HEK293 (cell line): ENCODE measurements around the gene MTCL3.

ENCODE experiments used
- GLIS1 ChIP-seq: fragments of 450-650 bp; formaldehyde crosslinking; IDR thresholded peaks from 2 replicates; pipeline ENCODE4 v1.5.1; 2016; ENCODE audit warnings: missing biosample characterization, missing genetic modification characterization
- MYNN ChIP-seq: fragments of 450-650 bp; formaldehyde crosslinking; IDR thresholded peaks from 2 replicates; pipeline ENCODE4 v1.5.1; 2016; ENCODE audit warnings: missing biosample characterization, missing genetic modification characterization, borderline replicate concordance
- ZEB2 ChIP-seq: fragments of 450-650 bp; formaldehyde crosslinking; IDR thresholded peaks from 2 replicates; pipeline ENCODE4 v1.5.1; 2016; ENCODE audit warnings: missing biosample characterization, missing genetic modification characterization
- ZNF26 ChIP-seq: fragments of 450-650 bp; formaldehyde crosslinking; IDR thresholded peaks from 2 replicates; pipeline ENCODE4 v1.5.1; 2016; ENCODE audit warnings: missing biosample characterization, missing genetic modification characterization
- ZNF350 ChIP-seq: fragments of 450-650 bp; formaldehyde crosslinking; IDR thresholded peaks from 2 replicates; pipeline ENCODE4 v1.5.0; 2017; ENCODE audit warnings: missing biosample characterization, mild to moderate bottlenecking, missing genetic modification characterization
- ZNF391 ChIP-seq: fragments of 450-650 bp; formaldehyde crosslinking; IDR thresholded peaks from 2 replicates; pipeline ENCODE4 v1.5.1; 2016; ENCODE audit warnings: low read depth, missing biosample characterization, missing genetic modification characterization, borderline replicate concordance
- ZNF501 ChIP-seq: fragments of 450-650 bp; formaldehyde crosslinking; IDR thresholded peaks from 2 replicates; pipeline ENCODE4 v1.5.1; 2016; ENCODE audit warnings: missing biosample characterization, missing genetic modification characterization

MTCL3 gene

DNA sequence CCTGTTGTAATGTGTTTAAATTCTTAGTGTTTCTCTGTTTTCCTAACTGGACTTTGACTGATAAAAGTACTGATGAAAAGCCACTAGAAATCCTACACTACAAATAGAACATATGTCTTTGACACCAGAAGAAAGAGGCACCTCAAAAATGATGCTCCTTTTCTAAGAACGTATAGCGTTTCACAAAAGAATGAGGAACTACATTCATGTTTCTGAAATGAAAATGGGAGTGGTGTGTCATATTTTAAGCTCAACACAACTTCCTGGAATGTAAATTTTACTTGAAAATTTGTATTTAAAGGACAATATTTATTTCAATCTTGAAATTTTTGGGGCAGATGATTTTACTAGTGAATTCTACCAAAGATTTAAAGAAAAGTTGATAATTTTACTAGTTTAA is 95.2 kb downstream of the MTCL3 start (continued):
- TF ChIP-seq ZNF350 (tag by site-specific recombination) (no peak), ZEB2 (tag by site-specific recombination) (no peak), ZNF501 (tag by site-specific recombination) (no peak), GLIS1 (tag by site-specific recombination) (no peak), ZNF26 (tag by site-specific recombination) (no peak), MYNN (no peak), ZNF391 (no peak)
